GM18498 (cell line): ENCODE measurements around the gene BOC.

ENCODE experiments used
- ATAC-seq: cut with Tn5 transposase; IDR thresholded peaks from one replicate; pipeline ENCODE4 v1.9.1; 2021; ENCODE audit warnings: mild to moderate bottlenecking, moderate library complexity; ENCODE audit not compliant: unreplicated experiment

Gene BOC

DNA sequence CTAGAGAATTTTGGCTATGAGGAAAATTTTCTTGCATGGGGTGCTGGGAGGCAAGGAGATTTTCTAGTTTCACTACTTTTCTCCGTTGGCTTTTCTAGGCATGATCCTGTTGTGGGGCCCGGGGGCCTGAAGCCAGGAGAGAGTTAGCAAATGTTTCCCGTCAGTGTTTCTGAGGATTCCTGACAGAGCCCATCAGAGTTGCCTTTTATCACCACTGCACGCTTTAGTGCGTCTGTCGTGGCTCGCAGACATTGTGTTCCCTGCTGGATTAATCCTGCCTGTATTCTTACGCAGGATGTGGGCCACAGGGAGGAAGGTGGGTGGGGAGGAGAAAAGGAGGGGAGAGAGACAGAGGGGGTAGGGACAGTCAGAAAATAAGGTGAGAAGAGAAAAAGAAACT lies 18.1 kb upstream of the BOC start:
- no peak for ATAC-seq

DNA sequence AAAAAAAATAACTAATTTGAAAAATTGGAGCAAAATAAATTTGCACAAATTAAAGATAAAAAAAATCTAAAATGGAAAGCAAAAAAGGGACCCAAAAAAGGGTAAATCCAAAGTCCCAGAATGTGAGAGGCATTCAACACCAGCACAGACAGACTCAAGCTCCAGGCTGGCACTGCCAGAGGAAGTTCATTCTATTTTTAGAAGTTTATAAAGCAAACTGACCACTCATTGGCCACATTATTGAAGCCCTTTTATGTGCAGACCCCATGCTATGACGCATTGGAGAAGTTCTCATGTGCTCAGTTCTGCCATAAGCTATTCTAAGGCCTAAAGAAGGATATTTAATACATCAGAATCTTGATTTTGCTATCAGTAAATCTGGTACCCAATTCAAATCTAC lies 17.6 kb upstream of the BOC start:
- ATAC-seq: no peak

DNA sequence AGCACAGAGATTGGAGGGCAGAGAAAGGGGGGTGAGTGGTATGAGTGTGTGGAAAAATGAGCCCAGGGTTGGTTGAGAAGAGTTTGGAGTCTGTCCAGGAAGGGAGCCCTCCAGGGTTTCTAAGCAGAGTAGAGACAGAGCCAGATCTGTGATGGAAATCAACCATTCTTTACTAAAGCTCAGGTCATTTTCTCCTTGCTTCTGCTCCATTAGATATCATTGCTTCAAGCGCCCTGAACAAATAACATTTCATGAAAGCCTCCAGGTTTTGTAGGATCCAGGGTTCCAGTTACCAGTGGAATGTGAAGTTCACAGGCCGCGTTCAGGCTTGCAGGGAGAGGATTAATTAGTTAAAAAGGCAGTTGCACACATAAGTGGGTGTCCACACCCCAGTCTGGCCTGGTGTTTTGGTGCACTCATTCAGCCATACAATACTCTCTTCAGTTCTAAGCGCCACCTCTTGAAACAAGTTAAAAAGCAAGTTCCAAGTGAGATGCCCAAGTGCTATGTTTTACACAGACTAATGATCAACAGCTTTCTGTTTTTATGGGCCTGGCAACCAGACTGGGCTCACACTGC lies 16.4 kb upstream of the BOC start:
- ATAC-seq: no peak

DNA sequence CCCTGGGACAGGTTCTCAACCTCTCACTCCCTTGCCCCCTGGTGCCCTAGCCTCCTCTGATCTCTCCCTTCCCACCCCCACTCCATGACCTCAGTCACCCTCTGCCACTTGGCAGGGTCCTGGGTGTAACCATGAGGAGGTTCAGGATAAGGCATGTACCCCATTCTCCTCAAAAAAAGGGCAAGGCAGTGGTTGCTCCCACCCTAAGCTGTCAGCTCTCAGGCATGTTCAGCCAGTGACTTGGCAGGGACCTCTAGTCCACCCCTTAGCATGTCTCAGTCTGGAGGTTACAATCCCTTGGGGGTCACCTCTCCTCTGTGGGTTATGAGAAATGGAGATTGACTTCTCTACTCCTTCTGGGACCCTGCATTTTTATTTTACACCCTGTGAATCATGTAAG lies 11.0 kb upstream of the BOC start:
- ATAC-seq: no peak

DNA sequence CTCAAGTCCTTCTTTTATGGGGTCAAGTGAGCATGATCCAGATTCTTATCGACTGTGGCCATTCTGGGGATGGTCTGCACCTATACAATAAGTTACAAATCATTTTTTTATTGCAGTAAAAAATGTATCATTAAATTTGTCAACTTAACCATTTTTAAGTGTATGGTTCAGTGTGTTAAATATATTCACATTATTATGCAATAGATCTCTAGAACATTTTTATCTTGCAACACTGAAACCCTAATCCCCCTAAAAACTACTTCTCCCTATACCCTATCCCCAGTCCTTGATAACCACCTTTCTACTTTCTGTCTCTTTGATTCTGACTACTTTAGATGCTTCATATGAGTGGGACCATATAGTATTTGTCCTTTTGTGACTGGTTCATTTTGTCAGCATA lies 10.4 kb upstream of the BOC start:
- ATAC-seq: no peak

DNA sequence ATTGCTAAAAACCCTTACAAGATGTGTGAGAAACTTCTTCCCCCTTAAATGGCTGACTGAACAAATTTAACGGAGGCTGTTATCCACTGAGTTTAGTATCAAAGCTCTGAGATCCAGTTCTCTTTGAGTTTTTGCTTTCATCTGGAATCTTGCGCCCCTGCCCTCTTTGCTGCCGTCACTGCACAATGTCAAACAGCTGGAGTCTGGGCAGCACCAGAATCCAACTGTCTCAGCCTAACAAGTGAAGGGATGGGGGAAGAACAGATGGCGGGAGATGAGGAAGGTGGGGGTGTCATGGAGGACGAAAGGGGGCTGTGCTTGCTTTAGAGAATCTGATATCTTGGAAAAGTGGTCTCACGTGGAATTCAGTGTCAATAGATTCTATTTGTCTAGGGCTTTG lies 7.0 kb upstream of the BOC start:
- ATAC-seq: no peak

DNA sequence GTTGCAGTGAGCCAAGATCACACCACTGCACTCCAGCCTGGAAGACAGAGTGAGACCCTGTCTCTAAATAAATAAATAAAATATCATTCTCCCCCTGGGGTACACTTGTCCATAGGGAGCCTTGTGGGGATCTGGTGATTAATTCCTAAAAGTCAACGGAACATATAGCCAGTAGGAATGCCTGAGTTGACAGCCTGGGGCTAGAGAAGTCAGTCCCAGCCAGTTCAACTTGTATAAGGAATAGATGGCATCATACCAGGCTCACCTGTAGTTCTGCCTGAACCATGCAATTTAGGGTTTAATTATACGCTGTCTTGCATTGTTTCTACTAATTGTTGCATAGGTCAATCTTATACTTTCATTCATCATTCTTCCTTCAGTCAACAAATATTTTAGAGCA lies 5.9 kb upstream of the BOC start:
- ATAC-seq: no peak

DNA sequence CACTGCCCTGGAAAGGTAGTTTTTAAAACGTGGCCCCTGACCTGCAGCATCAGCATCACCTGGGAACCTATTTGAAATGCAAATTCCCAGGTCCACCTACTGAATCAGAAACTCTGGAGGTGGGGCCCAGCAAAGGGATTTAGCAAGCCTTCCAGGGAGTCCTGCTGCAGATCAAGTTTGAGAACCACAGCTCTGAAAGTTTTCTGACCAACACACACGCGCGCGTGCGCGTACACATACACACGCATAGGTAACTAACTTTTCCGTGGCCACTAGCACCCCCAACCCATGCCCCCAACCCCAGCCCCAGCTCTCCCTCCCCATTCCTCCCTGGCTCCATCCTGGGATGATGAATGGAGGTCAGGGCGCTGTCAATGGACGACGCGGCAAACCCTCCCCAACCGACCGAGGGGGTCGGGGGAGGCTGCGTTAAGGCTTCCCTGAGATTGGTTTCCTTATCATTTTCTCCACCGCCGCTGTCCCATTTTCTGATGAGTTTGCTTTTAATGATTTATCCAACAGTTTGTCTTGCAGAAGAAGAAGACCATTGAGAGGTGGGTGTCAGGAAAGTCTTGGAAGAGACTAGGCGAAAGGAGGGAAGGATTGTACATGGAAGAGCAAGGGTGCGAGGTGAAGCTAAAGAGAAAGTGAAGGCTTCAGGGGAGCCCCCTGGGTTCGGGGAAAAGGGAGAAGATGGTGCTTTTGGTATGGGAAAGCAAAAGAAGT lies 590 bp upstream of the BOC start:
- ATAC-seq: no peak

DNA sequence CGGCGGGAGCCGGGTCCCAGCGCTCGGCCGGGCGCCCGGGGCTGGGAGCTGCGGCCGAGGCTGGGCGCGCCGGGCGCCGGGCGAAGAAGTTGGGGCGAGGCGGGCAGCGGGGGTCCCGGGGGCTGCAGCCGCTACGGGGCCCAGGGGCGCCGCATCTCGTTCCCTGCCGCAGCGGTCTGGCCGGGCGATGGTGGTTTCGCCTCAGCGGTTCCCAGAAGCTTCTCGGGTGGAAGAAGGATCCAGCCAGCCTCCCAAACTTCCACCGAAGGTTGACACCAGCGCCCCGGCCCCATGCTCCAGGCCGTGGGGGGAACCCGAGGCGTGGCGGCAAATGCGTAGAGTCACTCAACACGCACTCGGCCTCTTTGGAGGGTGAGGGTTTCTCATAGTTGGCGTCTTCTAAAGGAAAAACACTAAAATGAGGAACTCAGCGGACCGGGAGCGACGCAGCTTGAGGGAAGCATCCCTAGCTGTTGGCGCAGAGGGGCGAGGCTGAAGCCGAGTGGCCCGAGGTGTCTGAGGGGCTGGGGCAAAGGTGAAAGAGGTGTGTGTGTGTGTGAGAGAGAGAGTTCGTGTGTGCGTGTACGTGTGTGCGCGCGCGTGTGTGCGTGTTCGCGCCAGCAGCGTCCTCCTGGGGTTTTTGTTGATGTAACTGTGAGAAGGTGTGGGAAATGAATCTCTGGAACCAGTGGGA lies 940 bp downstream of the BOC start:
- no peak for ATAC-seq

DNA sequence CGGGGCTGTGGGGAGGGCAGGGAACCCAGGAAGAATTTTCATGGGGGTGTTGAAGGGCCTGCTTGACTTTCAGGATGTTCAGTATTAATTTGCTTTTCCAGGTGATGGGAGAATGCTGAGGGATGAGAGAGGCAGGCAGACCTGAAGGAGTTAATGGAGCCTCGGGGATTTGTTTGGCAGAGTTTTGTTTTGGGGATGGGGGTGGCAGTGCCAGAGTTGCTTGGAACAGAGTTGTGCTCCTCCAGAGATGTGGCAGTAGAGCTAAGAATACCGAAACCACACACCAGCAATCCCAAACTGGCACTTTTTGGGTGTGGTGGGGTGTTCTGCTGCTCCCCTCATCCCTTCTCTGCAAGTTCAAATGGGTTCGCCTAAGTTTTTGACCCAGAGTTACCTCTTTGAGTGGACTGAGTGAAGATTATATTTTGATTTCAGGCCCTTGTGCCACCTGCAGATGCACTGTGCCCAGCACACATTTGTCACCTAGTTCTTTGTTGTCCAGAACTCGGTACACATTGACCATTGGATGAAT lies 1.6 kb downstream of the BOC start:
- no peak for ATAC-seq

DNA sequence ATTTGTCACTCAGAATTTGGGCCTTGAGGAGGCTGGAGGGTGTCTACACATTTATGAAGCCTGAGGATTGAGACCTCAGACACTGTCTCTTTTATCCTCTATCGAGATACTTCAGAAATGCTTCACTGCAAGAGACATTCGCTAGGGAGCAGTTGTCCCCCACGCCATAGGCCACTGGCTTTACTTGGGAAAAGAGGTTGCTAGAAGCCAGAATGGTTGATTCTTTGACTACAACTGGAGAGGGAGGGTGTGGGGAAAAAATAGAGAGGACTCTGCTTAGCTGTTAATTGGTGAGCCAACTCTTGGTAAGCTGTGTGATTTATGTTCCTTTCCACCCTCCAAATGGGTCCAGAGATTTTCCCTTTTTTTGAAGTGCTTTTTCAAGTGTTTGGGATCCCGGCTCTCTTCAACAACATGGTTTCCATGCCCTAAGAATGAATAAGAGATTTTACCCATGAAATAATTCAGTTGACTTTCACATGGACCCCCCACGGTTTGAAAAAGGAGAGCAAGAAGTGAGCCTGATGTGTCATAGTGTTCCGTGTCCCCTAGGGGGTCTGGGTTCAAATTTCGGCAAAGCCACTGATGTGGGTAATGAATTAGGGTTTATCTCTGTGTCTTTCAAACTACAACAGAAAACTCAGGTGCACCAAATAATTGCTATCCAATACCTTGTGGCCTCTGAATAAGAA lies 2.7 kb downstream of the BOC start:
- ATAC-seq: no peak

DNA sequence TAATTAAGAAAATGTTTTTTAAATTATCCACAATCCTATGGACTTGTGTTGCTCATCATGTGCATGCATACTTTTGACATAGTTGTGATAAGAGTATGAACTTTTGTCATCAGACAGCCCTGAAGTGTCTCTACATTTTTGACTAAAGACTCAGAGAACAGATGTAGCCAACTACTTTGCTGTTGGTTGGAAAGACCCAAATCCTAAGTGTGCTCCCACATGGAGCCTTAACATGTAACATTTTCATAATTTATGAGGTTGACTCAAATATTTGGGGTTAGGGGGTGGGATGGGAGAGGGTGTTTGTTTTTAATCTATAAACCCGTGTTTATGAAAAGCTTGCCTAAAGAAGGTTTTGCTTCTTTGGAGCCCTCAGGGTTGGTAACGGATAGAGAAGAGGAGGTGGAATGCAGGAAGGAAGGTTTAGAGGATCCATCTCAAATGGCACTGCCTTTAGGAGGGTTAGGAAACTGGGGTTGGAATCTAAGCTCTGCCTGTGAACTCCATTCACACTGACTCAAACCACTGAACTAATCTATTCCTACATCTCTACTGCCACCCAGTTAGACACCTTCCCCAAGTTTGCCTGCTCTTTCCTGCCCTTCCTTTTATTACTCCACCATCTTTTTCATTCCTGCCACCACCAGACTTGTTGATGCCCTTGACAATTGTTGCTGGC lies 3.7 kb downstream of the BOC start:
- ATAC-seq: no peak

DNA sequence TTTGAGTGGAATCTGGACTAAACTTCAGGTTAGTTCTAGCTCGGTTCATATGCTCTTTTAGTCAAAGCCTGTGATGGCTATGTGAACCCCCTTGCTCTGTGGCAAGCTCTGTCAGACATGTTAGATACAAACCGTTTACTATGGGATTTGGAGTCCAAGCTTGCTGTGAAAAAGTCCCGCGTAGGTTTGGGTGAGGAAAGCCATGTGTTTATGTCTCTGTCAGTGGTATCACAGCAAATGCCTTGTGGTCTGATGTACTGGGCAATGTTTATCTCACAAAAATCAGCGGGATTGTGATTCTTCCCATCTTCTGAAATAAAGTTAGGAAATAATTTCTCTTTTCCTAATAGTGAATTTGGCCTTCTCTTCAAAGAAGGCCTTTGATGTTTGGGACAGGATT lies 5.0 kb downstream of the BOC start:
- ATAC-seq: no peak

DNA sequence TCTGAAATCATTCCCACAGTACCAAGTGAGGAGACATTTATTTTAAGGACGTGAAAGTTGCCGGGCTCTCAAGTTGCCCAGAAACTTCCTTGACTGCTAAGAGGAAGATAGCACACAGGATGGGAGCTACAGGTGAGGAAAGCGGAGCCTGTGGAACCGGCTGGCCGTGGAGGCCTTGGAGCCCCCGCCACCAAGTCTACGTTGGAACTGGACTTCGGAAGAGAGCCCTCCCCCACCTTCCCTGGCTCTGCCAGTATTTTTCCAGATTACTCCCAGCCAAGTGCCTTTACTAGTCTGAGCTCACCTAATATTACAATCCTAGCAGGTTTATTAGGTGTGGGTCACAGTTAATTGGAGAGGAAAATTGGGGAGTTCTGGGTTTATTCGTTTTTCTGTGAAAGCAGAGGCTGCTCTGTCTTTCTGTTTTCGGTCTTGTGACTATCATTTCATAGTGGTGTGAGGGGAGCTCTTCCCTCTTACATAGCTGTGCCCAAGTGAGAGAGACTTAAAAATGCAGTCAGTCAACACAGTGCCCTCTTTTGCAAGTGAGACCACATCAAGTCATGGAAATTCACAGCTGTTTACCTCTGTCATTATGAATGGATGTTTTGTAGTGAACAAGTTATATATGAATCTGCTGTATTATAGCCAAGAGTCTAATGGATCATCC lies 6.8 kb downstream of the BOC start:
- no peak for ATAC-seq

DNA sequence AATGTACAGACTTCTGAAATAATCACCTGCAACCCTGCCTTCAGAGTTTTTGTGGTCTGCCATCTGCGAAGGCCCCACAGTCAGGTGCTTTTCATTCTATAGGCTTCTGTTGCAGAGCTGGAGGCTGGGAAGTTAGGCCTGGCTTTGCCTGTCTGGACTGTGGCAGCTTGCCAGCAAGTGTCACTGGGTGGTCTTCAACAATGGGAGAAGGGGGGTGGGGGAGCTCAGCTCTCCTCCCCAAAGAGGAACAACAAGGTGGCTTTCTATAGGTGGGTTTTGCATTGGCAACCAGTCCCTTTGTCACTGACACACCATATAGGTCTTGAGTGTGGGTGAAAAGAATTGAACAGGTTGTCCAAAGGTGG lies 7.3 kb downstream of the BOC start:
- no peak for ATAC-seq

DNA sequence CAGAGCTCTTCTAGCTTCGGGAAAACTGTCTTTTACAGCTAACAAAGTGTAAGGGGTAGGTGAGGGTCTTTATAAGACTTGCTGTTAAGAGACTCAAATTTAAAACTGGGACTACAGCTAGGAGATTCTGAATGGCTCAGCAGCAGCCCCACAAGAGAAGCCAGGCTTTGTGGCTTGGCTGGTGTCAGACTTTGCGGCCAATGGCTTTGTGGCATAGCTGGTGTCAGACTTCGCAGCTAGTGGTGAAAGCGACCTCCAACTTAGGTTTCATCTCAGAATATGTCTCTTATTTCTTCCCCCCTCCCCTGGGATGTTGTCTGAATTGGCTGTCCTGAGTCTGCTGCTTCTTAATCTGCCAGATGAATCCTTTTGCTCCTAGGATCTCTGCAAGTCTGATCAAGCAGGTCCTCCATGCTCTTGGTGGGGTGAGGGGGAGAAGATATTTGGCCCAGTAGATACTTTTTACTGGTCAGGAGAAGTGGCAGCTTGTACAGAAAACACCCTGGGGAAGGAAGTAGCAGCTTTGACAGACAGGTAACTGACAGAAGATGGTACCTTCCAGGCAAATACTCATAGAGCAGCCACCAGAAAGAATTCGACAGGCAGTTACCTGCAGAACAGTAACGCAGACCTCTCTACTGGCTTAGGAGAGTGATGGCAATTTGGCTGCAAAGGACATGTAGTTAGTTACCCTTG lies 8.4 kb downstream of the BOC start:
- ATAC-seq: no peak

DNA sequence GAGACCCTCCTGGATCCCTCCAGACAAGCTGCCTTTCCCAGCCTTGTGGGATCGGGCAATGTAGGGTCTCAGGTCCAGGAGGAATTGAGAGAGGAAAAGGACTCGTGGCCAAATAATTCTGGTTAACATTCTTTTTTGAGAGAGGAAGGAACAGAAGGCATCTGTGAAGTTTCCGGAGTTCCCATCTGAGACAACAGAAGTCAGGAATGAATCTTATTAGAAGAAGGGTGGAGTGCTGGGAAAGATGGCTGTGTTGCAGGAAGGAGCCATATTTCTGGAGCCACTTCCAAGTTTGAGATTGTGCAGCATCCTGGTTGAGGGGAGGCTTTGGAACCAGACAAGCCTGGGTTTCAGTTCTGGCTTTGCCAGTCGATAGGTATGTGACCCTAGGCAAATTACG lies 9.4 kb downstream of the BOC start:
- no peak for ATAC-seq

DNA sequence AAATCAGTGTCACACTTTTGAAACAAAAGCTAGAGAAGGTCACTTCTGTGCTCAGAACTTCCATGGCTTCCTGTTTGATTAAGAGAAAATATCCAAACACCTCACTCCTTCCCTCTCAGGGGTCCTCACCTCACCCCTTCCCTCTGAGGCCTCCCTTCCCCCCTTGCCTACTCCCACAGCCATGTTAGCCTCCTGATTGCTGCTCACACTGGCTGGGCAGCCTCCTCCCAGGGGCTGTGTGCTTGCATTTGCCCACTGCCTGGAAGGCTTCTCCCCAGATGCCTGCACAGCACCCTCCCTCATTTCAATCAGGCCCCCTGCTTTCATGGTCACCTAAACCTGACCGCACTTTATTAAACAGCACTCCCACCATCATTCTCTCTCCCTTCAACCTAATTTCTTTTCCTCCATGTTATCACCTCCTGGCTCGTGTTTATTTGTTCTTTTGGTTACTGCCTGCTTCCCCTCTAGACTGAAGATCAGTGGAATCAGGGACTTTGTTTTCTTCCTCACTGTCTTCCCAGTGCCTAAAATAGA lies 10.4 kb downstream of the BOC start:
- no peak for ATAC-seq

DNA sequence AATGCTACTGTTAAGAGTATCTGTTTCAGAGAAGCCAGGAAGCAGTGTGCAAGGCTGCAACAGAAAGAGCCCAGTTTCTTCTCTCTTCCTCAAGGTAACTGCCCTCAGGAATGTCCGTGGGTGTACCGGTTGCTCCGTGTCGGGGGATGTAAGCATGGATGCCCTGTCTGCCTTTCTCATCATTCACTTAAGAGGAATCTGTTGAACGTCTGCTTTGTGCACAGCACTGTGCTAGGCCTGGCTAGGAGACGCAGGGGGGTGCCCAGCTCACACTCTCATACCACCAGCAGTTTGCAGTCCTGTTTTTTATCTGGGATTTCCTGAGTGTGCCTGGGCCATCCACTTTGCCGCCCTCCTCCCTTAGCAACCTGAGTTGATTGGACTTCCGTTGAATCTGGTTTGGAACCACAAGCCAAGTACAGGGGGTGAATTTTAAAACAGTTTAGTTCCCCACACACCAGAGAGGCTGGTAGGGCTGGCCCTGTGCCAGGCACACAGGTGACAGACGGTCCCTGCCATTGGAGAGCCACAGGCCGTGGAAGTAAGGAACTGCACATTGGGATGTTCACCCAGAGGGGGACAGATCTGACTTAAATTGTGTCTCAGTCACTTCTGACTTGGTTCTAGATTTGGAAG lies 11.2 kb downstream of the BOC start:
- no peak for ATAC-seq
